Erythroblast (primary cell): ENCODE measurements around the gene CMA1.

Source experiments
- GATA1 ChIP-seq: IDR thresholded peaks from 2 replicates; pipeline ENCODE4 v1.6.1; 2011; ENCODE audit warnings: low read depth, mild to moderate bottlenecking, control low read depth, low read length, moderate library complexity
- POLR2A ChIP-seq: IDR thresholded peaks from 2 replicates; pipeline ENCODE4 v1.6.1; 2011; ENCODE audit warnings: mild to moderate bottlenecking, low read length

DNA sequence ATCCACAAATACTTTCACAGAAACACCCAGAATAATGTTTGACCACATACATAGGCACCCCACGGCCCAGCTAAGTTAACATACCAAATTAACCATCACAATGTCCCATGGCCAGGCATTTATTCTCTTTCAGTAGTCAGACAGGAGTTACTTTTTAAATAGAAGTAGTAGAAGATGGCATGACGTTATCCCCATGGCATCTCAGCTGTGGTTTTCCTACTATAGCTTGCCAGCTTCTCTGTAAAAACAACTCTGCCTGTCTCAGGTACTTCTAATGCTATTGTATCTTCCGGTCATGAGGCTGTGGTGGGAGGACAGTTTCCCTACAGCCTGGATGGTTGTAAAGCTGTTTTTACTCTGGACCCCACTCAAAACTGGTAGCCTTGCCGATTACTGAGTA lies 48.7 kb upstream of the CMA1 start:
- TF ChIP-seq POLR2A (no peak), GATA1 (no peak)
